GM21786 (cell line): Measurements from ENCODE around the gene VGLL1.

Source experiments
- ATAC-seq: cut with Tn5 transposase; IDR thresholded peaks from one replicate; pipeline ENCODE4 v1.9.1; 2021; ENCODE audit not compliant: unreplicated experiment

The VGLL1 gene

GRCh38 chrX:136551410-136551809, 19.4 kb downstream of the VGLL1 start:
- no peak for ATAC-seq

GRCh38 chrX:136555694-136556093, 23.7 kb downstream of the VGLL1 start:
- ATAC-seq = no peak

- ATAC-seq = peak; percentile 56
Observed at GRCh38 chrX:136572030-136572429, 40.0 kb downstream of the VGLL1 start.

- no peak for ATAC-seq
Observed at GRCh38 chrX:136574548-136574947, 42.5 kb downstream of the VGLL1 start.

GRCh38 chrX:136577552-136577951, 45.5 kb downstream of the VGLL1 start:
- ATAC-seq = peak; percentile 99

GRCh38 chrX:136580316-136580715, 48.3 kb downstream of the VGLL1 start:
- ATAC-seq = no peak

GRCh38 chrX:136582624-136583023, 50.6 kb downstream of the VGLL1 start:
- no peak for ATAC-seq

GRCh38 chrX:136584545-136584944, 52.5 kb downstream of the VGLL1 start:
- ATAC-seq = peak; percentile 34

GRCh38 chrX:136585262-136585661, 53.2 kb downstream of the VGLL1 start:
- ATAC-seq = no peak

- no peak for ATAC-seq
Observed at GRCh38 chrX:136585960-136586359, 53.9 kb downstream of the VGLL1 start.

GRCh38 chrX:136586386-136586785, 54.4 kb downstream of the VGLL1 start:
- no peak for ATAC-seq

- ATAC-seq = no peak
Observed at GRCh38 chrX:136587532-136587931, 55.5 kb downstream of the VGLL1 start.

GRCh38 chrX:136588036-136588435, 56.0 kb downstream of the VGLL1 start:
- peak; percentile 62 for ATAC-seq

GRCh38 chrX:136589966-136590365, 58.0 kb downstream of the VGLL1 start:
- ATAC-seq = no peak

GRCh38 chrX:136597356-136597755, 65.3 kb downstream of the VGLL1 start:
- no peak for ATAC-seq

GRCh38 chrX:136597954-136598353, 65.9 kb downstream of the VGLL1 start:
- ATAC-seq = no peak

GRCh38 chrX:136598631-136599030, 66.6 kb downstream of the VGLL1 start:
- ATAC-seq = no peak

GRCh38 chrX:136600059-136600458, 68.0 kb downstream of the VGLL1 start:
- ATAC-seq = no peak
